Measurements from ENCODE around the gene UBXN4. TPM values are rescaled to one million over a fixed set of nuclear protein-coding genes. Genes with fewer than 3 reads are reported as not detected.

UBXN4 gene
- total RNA-seq (103 and 108 TPM in 2 replicates), polyA plus RNA-seq (31.3 and 40.8 TPM in 2 replicates), polyA minus RNA-seq (53.0 and 61.9 TPM in 2 replicates), Bru-seq, nascent RNA (percentile 95 among the genes with signal in this experiment), BruChase-seq, experiment 1, labeled RNA remaining after a 6-hour chase (percentile 95 among the genes with signal in this experiment), BruChase-seq, experiment 2, labeled RNA remaining after a 2-hour chase (percentile 96 among the genes with signal in this experiment)
- 41.0 and 53.7 TPM in 2 replicates for polyA plus RNA-seq (2011; cell fraction: cytosol; rRNA removed)
- polyA plus RNA-seq (2011; cell fraction: nucleus; rRNA removed): 183 and 240 TPM in 2 replicates
- 78.0 and 95.3 TPM in 2 replicates for polyA plus RNA-seq (2012)
- polyA minus RNA-seq (2011; cell fraction: cytosol; rRNA and poly(A)+ RNA removed): 30.4 TPM
- polyA minus RNA-seq (2011; cell fraction: nucleus; rRNA and poly(A)+ RNA removed): 108 and 150 TPM in 2 replicates
- long read RNA-seq, full-length matches to known transcripts: 174 of 239 reads
- long read RNA-seq, partial matches to known transcripts: 31 of 239 reads
- long read RNA-seq, other reads (novel, unspliced or antisense): 34 of 239 reads

GRCh38 chr2:135741395-135742324 lies at the start of gene UBXN4:
UBXN4 (plus strand) TSS chr2:135741855; CDS start chr2:135741930, 75 bp downstream.
- H3K79me2 ChIP-seq (ENCODE audit: control insufficient read depth, insufficient read depth, low read length): peaks cover 50% of the 10 kb centered on the region
- dilution Hi-C loops (cut with MboI; ENCODE audit: extremely low pct_ligation_motif_present, low sequenced_read_pairs): no loop called here
- no peaks in the 10 kb centered on the region for H3K27me3 ChIP-seq (ENCODE audit: control insufficient read depth in 2 of 2, insufficient read depth in 2 of 2, low read length in 2 of 2)
- ChIA-PET POLR2A (no interaction called here), CTCF (interaction anchor here (1.0 to 1.6 kb wide), 5 partner anchors 31 to 753 kb away, joined by 3 to 11 read pairs (median 3); no protein-coding TSS in a partner anchor)
- TF ChIP-seq POLR2AphosphoS5 (IDR thresholded peaks at IDR 0.05; ENCODE audit: insufficient read depth, low read depth, low read length) (peak; percentile 79), MAX (IDR thresholded peaks at IDR 0.05; ENCODE audit: insufficient read depth, insufficient read length) (peak; percentile 14), GATA2 (IDR thresholded peaks at IDR 0.05; ENCODE audit: insufficient read depth, insufficient read length, low read depth, low read length) (no peak), MYC (IDR thresholded peaks at IDR 0.05; ENCODE audit: low read depth, low read length) (peak; percentile 25), FOS (IDR thresholded peaks at IDR 0.05; ENCODE audit: borderline replicate concordance, insufficient read depth, low read length) (peak; percentile 86), POLR2A (IDR thresholded peaks at IDR 0.05; ENCODE audit: low read depth, low read length) (peak; percentile 79), CTCF (IDR thresholded peaks at IDR 0.05; ENCODE audit: extremely low read depth in 1 of 2, insufficient read depth in 1 of 2, low read depth in 1 of 2, low read length in 2 of 2) (peak; percentile 63 to 70), JUN (IDR thresholded peaks at IDR 0.05; ENCODE audit: borderline replicate concordance, insufficient read depth, insufficient read length, low read depth) (peak; percentile 86), EZH2 (IDR thresholded peaks at IDR 0.05; ENCODE audit: borderline replicate concordance, low read depth, low read length, severe bottlenecking) (no peak)
- H3K9me1 ChIP-seq (replicated peaks; ENCODE audit: control insufficient read depth, extremely low read depth, insufficient read depth, low read length): no peaks in the 10 kb centered on the region
- intact Hi-C loops (cut with micrococcal nuclease): loop anchor here (1.0 to 5.0 kb wide), 4 partner anchors 56 to 823 kb away; partner anchors contain the start of genes CCNT2, MCM6, R3HDM1 and ZRANB3
- peaks cover 29% of the 10 kb centered on the region for H3K4me1 ChIP-seq (ENCODE audit: control insufficient read depth, extremely low read depth, insufficient read depth, low read length)
- H3K36me3 ChIP-seq (ENCODE audit: control insufficient read depth in 2 of 2, extremely low read depth in 1 of 2, insufficient read depth in 2 of 2, low read length in 2 of 2): no peaks in the 10 kb centered on the region
- H4K20me1 ChIP-seq (replicated peaks; ENCODE audit: control insufficient read depth, extremely low read depth, insufficient read depth, low read length): peaks cover 5% of the 10 kb centered on the region
- H3K27ac ChIP-seq (ENCODE audit: insufficient read depth, low read depth, low read length): peak within 1 kb of the TSS; percentile 84
- DNase-seq (ENCODE audit: low read depth, low spot score) (peak; percentile 99), FAIRE-seq (peak; percentile 95)
- BruUV-seq (replicated peaks): no TSS peak
- H2AFZ ChIP-seq (ENCODE audit: low read depth, low read length): peak within 1 kb of the TSS; percentile 99
- H3K4me2 ChIP-seq (ENCODE audit: insufficient read depth, low read length): peak within 1 kb of the TSS; percentile 100
- H3K4me3 ChIP-seq (replicated peaks in 1 of 3; ENCODE audit: insufficient read depth in 1 of 3, low read depth in 1 of 3, low read length in 3 of 3): peak within 1 kb of the TSS; percentile 91 to 98 (median 97)
- peak within 1 kb of the TSS; percentile 93 for H3K9ac ChIP-seq (replicated peaks; ENCODE audit: extremely low read depth, insufficient read depth, low read length)
- H3K9me3 ChIP-seq (replicated peaks; ENCODE audit: control insufficient read depth, insufficient read depth, low read length): no peaks in the 10 kb centered on the region

Data from endothelial cell of umbilical vein (primary cell).